OCI-LY7 (cell line): Measurements from ENCODE around the gene PEX7.
"Not testable (repeated sequence)": the region's sequence is repeated elsewhere in the genome, so short reads cannot be mapped to it uniquely, and the experiment has no call there.

Experiments
- CTCF ChIP-seq: fragments of 200-600 bp; sonication (generic); conservative IDR thresholded peaks from 2 replicates; pipeline ENCODE4 v1.5.1; 2014; ENCODE audit warnings: mild to moderate bottlenecking, antibody characterized with exemption, low read length, moderate library complexity, mixed read lengths
- EZH2phosphoT487 ChIP-seq: fragments of 200-600 bp; sonication (generic); IDR thresholded peaks from 2 replicates; pipeline ENCODE4 v1.6.1; 2018; ENCODE audit warnings: low read depth, borderline replicate concordance, mild to moderate bottlenecking, mixed run types, antibody characterized with exemption, low read length, moderate library complexity, mixed read lengths

GRCh38 chr6:136815608-136816007 is 6.8 kb upstream of the PEX7 start:
- TF ChIP-seq CTCF, EZH2phosphoT487: not testable (repeated sequence)
